Stimulated activated CD8-positive, alpha-beta memory T cell treated with anti-CD3 and anti-CD28 coated beads, Interleukin-4, amount 100 ng/mL, for 4 hours (primary cell): ENCODE data around the gene SHH.
A peak's percentile ranks its signal among the peaks of the same experiment; 100 is the strongest.

ENCODE experiments used
- DNase-seq, 2 donors: peaks; one replicate each; pipeline ENCODE4 v3.0.0-alpha.2; 2020; ENCODE audit warnings: low read depth in 2 of 2, low spot score in 1 of 2

The SHH gene

GRCh38 chr7:155766966-155767916, 45.0 kb downstream of the SHH start:
- DNase-seq = no peak

- no peak for DNase-seq
Observed at GRCh38 chr7:155766386-155766785, 45.9 kb downstream of the SHH start.

- DNase-seq = no peak
Observed at GRCh38 chr7:155765458-155765857, 46.8 kb downstream of the SHH start.

- DNase-seq = no peak
Observed at GRCh38 chr7:155764438-155764793, 47.8 kb downstream of the SHH start.

- DNase-seq = peak in 1 of 2 donors; percentile 25
Observed at GRCh38 chr7:155763691-155764437, 48.4 kb downstream of the SHH start.

GRCh38 chr7:155763122-155763521, 49.1 kb downstream of the SHH start:
- no peak for DNase-seq

GRCh38 chr7:155762655-155763054, 49.6 kb downstream of the SHH start:
- no peak for DNase-seq

- DNase-seq = no peak
Observed at GRCh38 chr7:155762036-155762435, 50.2 kb downstream of the SHH start.

- DNase-seq = no peak
Observed at GRCh38 chr7:155761162-155761561, 51.1 kb downstream of the SHH start.

- DNase-seq = no peak
Observed at GRCh38 chr7:155759740-155760430, 52.4 kb downstream of the SHH start.

GRCh38 chr7:155758348-155758747, 53.9 kb downstream of the SHH start:
- no peak for DNase-seq

GRCh38 chr7:155756322-155756721, 55.9 kb downstream of the SHH start:
- DNase-seq = no peak

- DNase-seq = no peak
Observed at GRCh38 chr7:155755026-155755425, 57.2 kb downstream of the SHH start.

GRCh38 chr7:155754165-155754564, 58.1 kb downstream of the SHH start:
- no peak for DNase-seq

- no peak for DNase-seq
Observed at GRCh38 chr7:155753446-155753965, 58.8 kb downstream of the SHH start.

- no peak for DNase-seq
Observed at GRCh38 chr7:155752756-155753445, 59.4 kb downstream of the SHH start.

- no peak for DNase-seq
Observed at GRCh38 chr7:155751409-155751808, 60.9 kb downstream of the SHH start.

GRCh38 chr7:155750255-155751125, 61.8 kb downstream of the SHH start:
- DNase-seq = no peak
